Thoracic aorta (tissue), 2 donors: Measurements from ENCODE around the gene NAALAD2. TPM values are rescaled to one million over a fixed set of nuclear protein-coding genes. Genes with fewer than 3 reads are reported as not detected.

Experiments used
- ATAC-seq: fragments of 150-250 bp; one replicate; pipeline ENCODE4 v1.8.0; 2017; ENCODE audit warnings: low read depth; ENCODE audit not compliant: insufficient number of reproducible peaks, low FRiP score
- DNase-seq: peaks from one replicate; pipeline ENCODE4 v3.0.0-alpha.2; 2020; ENCODE audit warnings: low spot score
- H3K27ac ChIP-seq, 2 donors: fragments of 200-600 bp; sonication (generic); 1 replicate in 1 of 2; 2 replicates in 1 of 2; pipeline ENCODE4 v1.5.1; 2016; ENCODE audit warnings: mild to moderate bottlenecking in 2 of 2, moderate library complexity in 2 of 2
- H3K27me3 ChIP-seq: fragments of 200-600 bp; sonication (generic); replicated peaks from 2 replicates; pipeline ENCODE4 v1.6.0; 2016; ENCODE audit warnings: mild to moderate bottlenecking; ENCODE audit not compliant: insufficient read depth
- H3K36me3 ChIP-seq: fragments of 200-600 bp; sonication (generic); one replicate; pipeline ENCODE4 v1.5.1; 2016
- H3K4me1 ChIP-seq, 2 donors: fragments of 200-600 bp; sonication (generic); 1 replicate in 1 of 2; 2 replicates in 1 of 2; pipeline versions ENCODE4 v1.5.1 to v1.6.0; 2016; ENCODE audit warnings: low read depth in 2 of 2, mild to moderate bottlenecking in 1 of 2; ENCODE audit not compliant: control insufficient read depth in 1 of 2
- H3K4me3 ChIP-seq: fragments of 200-600 bp; sonication (generic); 2 replicates; pipeline ENCODE4 v1.5.1; 2016; ENCODE audit warnings: mild to moderate bottlenecking
- H3K9me3 ChIP-seq: fragments of 200-600 bp; sonication (generic); 2 replicates; pipeline ENCODE4 v1.5.1; 2016
- total RNA-seq, 2 donors: library from RNA; depleted of rRNA; stranded (reverse); fragments of >200 nt; gene quantifications; one replicate each; pipeline versions ENCODE4 v1.1.0 to v1.2.3, GENCODE V29; 2016
- TF ChIP-seq, protein P1 (sequence below): fragments of 200-600 bp; sonication (generic); IDR thresholded peaks from one replicate; pipeline ENCODE4 v1.5.1; 2019; ENCODE audit warnings: antibody characterized with exemption

NAALAD2 gene
- total RNA-seq, 2 donors from 2014 or later = 0.42 to 0.68 TPM

DNA sequence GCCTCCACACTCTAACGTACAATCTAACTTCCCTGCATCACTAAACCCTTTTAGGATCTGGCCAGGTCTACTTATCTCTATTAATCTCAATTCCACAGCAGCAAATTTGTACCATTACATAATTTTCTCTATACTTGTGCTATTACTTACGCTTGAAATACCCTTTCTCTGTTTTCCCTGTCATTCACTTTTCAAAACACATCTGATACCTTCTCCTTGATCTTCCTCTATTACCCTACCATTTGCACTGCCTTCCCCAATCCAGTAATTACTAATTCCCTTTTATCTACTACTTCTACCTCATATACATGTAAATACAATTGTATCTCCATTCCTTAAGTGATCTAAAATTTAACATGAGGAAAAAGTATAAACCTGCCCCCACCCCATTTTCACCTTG, 74.4 kb downstream of the NAALAD2 start:
- no peak overlapping the region for H3K27ac ChIP-seq
- ATAC-seq (no peak), DNase-seq (no peak)
- H3K4me3 ChIP-seq = no peak overlapping the region
- H3K27me3 ChIP-seq = no peaks in the 10 kb centered on the region
- peaks cover 19% of the 10 kb centered on the region for H3K36me3 ChIP-seq
- H3K9me3 ChIP-seq = no peaks in the 10 kb centered on the region
- TF ChIP-seq, protein P1, sequence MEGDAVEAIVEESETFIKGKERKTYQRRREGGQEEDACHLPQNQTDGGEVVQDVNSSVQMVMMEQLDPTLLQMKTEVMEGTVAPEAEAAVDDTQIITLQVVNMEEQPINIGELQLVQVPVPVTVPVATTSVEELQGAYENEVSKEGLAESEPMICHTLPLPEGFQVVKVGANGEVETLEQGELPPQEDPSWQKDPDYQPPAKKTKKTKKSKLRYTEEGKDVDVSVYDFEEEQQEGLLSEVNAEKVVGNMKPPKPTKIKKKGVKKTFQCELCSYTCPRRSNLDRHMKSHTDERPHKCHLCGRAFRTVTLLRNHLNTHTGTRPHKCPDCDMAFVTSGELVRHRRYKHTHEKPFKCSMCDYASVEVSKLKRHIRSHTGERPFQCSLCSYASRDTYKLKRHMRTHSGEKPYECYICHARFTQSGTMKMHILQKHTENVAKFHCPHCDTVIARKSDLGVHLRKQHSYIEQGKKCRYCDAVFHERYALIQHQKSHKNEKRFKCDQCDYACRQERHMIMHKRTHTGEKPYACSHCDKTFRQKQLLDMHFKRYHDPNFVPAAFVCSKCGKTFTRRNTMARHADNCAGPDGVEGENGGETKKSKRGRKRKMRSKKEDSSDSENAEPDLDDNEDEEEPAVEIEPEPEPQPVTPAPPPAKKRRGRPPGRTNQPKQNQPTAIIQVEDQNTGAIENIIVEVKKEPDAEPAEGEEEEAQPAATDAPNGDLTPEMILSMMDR = no peak
- peaks cover 6 to 7% of the 10 kb centered on the region in 2 donors for H3K4me1 ChIP-seq

DNA sequence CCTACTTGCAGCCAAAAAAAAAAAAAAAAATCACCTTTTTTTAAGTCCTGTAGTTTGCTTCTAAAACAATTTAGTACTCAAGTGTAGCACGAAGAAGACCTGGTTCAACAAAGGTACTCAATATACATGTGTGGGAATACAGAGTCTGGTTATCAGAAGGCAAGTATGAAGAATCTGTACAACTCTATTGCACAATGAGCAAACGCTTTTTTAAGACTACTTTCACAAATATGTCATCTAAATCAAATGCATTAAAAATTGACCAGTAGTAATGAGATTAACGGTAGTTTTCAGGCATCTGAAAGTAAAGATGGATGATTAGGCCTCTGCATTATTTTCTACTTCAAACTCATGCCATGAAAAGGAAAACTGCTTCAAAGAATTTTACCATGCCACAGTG, 78.9 kb downstream of the NAALAD2 start:
- Histone ChIP-seq H3K9me3 (no peaks in the 10 kb centered on the region), H3K27ac (no peak overlapping the region), H3K4me3 (no peak overlapping the region), H3K4me1 (peaks cover 8% of the 10 kb centered on the region in 2 donors), H3K36me3 (peaks cover 16% of the 10 kb centered on the region), H3K27me3 (no peaks in the 10 kb centered on the region)
- TF ChIP-seq, protein P1 = no peak
- DNase-seq (no peak), ATAC-seq (no peak)

DNA sequence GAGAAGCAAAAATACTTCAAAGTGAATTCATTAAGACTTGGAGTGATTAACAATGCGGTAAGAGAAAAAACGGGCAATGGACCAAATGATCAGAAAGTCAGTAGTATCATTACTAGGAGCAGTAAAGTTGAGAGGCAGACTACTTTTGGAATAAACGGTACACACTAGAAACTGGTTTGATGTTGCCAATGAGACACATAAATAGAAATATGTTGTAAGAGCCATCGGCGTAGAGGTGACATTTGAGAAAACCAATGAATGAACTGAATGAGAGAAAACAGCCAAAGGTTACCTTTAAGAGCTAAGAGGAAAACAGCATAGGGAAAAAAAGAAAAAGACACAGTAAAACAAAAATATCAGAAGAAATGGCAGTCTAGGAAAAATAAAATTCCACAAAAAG, 82.1 kb downstream of the NAALAD2 start:
- Histone ChIP-seq H3K4me1 (peaks cover 17 to 36% of the 10 kb centered on the region in 2 donors), H3K27me3 (no peaks in the 10 kb centered on the region), H3K27ac (no peak overlapping the region), H3K4me3 (no peak overlapping the region), H3K9me3 (no peaks in the 10 kb centered on the region), H3K36me3 (peaks cover 3% of the 10 kb centered on the region)
- TF ChIP-seq, protein P1 = no peak
- DNase-seq (no peak), ATAC-seq (no peak)

DNA sequence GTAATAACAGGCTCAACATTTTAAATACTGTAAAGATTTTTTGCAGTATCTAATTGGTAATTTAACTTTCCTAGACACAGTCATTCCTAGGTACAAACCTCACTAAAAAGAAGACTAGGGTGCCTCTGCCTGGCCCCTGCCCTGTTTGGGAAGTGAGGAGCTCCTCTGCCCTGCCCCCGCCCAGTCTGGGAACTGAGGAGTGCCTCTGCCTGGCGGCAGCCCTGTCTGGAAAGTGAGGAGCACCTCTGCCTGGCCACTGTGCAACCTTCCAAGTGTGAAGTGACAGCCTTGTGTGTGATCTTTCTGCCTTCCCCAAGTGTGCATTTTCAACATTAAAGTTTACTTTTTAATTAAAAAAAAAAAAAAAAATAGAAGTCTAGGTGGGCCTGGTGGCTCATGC, 84.1 kb downstream of the NAALAD2 start:
- Histone ChIP-seq H3K4me1 (peaks cover 19 to 42% of the 10 kb centered on the region in 2 donors), H3K9me3 (no peaks in the 10 kb centered on the region), H3K36me3 (no peaks in the 10 kb centered on the region), H3K4me3 (no peak overlapping the region), H3K27me3 (no peaks in the 10 kb centered on the region), H3K27ac (no peak overlapping the region)
- DNase-seq = no peak
- no peak for ATAC-seq
- TF ChIP-seq, protein P1 = no peak

DNA sequence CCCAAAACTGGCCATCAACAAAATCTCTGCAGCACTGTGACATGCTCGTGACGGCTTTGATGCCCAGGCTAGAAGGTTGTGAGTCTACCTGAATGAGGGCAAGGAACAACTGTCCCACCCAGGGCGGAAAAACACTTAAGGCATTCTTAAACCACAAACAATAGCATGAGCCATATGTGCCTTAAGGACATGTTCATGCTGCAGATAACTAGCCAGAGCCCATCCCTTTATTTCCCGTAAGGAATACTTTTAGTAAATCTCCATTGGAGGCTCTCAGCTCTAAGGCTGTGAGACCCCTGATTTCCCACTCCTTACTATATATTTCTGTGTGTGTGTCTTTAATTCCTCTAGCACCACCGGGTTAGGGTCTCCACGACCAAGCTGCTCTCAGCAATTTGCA, 85.0 kb downstream of the NAALAD2 start:
- ATAC-seq (no peak), DNase-seq (no peak)
- TF ChIP-seq, protein P1 = no peak
- Histone ChIP-seq H3K36me3 (no peaks in the 10 kb centered on the region), H3K4me3 (no peak overlapping the region), H3K27ac (no peak overlapping the region), H3K27me3 (no peaks in the 10 kb centered on the region), H3K4me1 (peaks cover 23 to 50% of the 10 kb centered on the region in 2 donors), H3K9me3 (no peaks in the 10 kb centered on the region)
